ENCODE results near the gene NDUFAF7. TPM values are rescaled to one million over a fixed set of nuclear protein-coding genes. Genes with fewer than 3 reads are reported as not detected.

NDUFAF7 gene
- polyA plus RNA-seq, 1 of the 3 experiments (the other 2 are of a cell fraction), result 24.8 TPM

GRCh38 chr2:37246205-37246604, 14.7 kb downstream of the NDUFAF7 start:
- peaks cover 8% of the 10 kb centered on the region for H3F3A ChIP-seq (replicated peaks; ENCODE audit: insufficient read depth)
- no peak overlapping the region for H3K9ac ChIP-seq
- H3K27ac ChIP-seq (ENCODE audit: low read depth in 2 of 2, low read length in 1 of 2), result no peak overlapping the region
- no peaks in the 10 kb centered on the region for H4K20me1 ChIP-seq (ENCODE audit: insufficient read depth)
- H3K4me1 ChIP-seq (ENCODE audit: control insufficient read depth in 1 of 2, insufficient read depth in 2 of 2, low read depth in 1 of 2, low read length in 1 of 2), result peaks cover 0 to 5% of the 10 kb centered on the region in 2 experiments; a peak in 2 of 4 replicates
- H3K9me3 ChIP-seq, result no peaks in the 10 kb centered on the region
- no peak overlapping the region for H3K4me2 ChIP-seq
- H3K4me3 ChIP-seq (ENCODE audit: low read depth in 2 of 2, low read length in 1 of 2), result no peak overlapping the region
- H3K9me2 ChIP-seq, result no peaks in the 10 kb centered on the region
- no peak for DNase-seq
- ChIA-PET POLR2A (no interaction called here), CTCF (interaction anchor here (1.0 to 1.1 kb wide), 2 partner anchors 19 to 632 kb away, joined by 3 to 5 read pairs; no protein-coding TSS in a partner anchor)
- H2AFZ ChIP-seq (ENCODE audit: low read depth), result no peak overlapping the region
- H3K79me2 ChIP-seq (ENCODE audit: insufficient read depth), result no peaks in the 10 kb centered on the region
- H3K36me3 ChIP-seq (replicated peaks in 1 of 2; ENCODE audit: control insufficient read depth in 1 of 2, insufficient read depth in 2 of 2, low read length in 1 of 2), result peaks cover 92 to 93% of the 10 kb centered on the region in 2 experiments
- no peaks in the 10 kb centered on the region for H3K27me3 ChIP-seq (ENCODE audit: insufficient read depth)
- TF ChIP-seq IRF3 (IDR thresholded peaks at IDR 0.05; ENCODE audit: low read depth, low read length), result no peak
- TF ChIP-seq NFIC (IDR thresholded peaks at IDR 0.05; ENCODE audit: borderline replicate concordance), result no peak
- no peak for TF ChIP-seq RCOR1 (IDR thresholded peaks at IDR 0.05; ENCODE audit: low read length)
- TF ChIP-seq TAF1 (IDR thresholded peaks at IDR 0.05; ENCODE audit: borderline replicate concordance, low read depth, low read length), result no peak
- no peak for TF ChIP-seq FOSL2 (IDR thresholded peaks at IDR 0.05; ENCODE audit: borderline replicate concordance, low read depth)
- no peak for TF ChIP-seq MAX (IDR thresholded peaks at IDR 0.05; ENCODE audit: low read depth)
- no peak for TF ChIP-seq TEAD4 (IDR thresholded peaks at IDR 0.05; ENCODE audit: borderline replicate concordance, insufficient read depth)
- no peak for TF ChIP-seq REST (IDR thresholded peaks at IDR 0.05; ENCODE audit: low read depth, low read length)
- no peak for TF ChIP-seq POLR2AphosphoS5 (IDR thresholded peaks at IDR 0.05; ENCODE audit: low read depth, low read length)
- TF ChIP-seq, protein P1, sequence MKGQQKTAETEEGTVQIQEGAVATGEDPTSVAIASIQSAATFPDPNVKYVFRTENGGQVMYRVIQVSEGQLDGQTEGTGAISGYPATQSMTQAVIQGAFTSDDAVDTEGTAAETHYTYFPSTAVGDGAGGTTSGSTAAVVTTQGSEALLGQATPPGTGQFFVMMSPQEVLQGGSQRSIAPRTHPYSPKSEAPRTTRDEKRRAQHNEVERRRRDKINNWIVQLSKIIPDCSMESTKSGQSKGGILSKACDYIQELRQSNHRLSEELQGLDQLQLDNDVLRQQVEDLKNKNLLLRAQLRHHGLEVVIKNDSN (IDR thresholded peaks at IDR 0.05; ENCODE audit: borderline replicate concordance, low read depth), result no peak
- TF ChIP-seq SIN3A (IDR thresholded peaks at IDR 0.05; ENCODE audit: borderline replicate concordance, low read depth, low read length), result no peak
- TF ChIP-seq GABPA (IDR thresholded peaks at IDR 0.05; ENCODE audit: low read depth), result no peak

All from SK-N-SH (cell line).